CD4-positive, alpha-beta T cell (primary cell): ENCODE measurements around the gene CRAMP1. TPM values are rescaled to one million over a fixed set of nuclear protein-coding genes. Genes with fewer than 3 reads are reported as not detected.

Experiments used
- ATAC-seq: fragments of 200-7000 bp; cut with Tn5 transposase; one replicate; pipeline ENCODE4 v1.10.0; 2022; ENCODE audit warnings: mild to moderate bottlenecking; ENCODE audit not compliant: poor library complexity
- CTCF ChIA-PET: fragments of 350-600 bp; sonication (Branson Sonifier 250); formaldehyde crosslinking; loops from one replicate; lab custom pipeline; 2021; ENCODE audit warnings: antibody characterized with exemption, inconsistent platforms; lab: Charles Lee
- POLR2A ChIA-PET: fragments of 350-600 bp; sonication (Branson Sonifier 250); formaldehyde crosslinking; loops from one replicate; lab custom pipeline; 2021; ENCODE audit warnings: antibody characterized with exemption, inconsistent platforms; lab: Charles Lee
- DNase-seq, 14 experiments: peaks; one replicate each; pipeline ENCODE4 v3.0.0-alpha.2; 2013 to 2020; ENCODE audit warnings: mixed read lengths in 2 of 14
- H3K27ac ChIP-seq, 2 donors: one replicate each; pipeline versions ENCODE4 v1.5.1 to v1.7.0; 2013; ENCODE audit warnings: low read length in 2 of 2, low read depth in 1 of 2, mild to moderate bottlenecking in 1 of 2
- H3K27me3 ChIP-seq, 2 experiments: 1 replicate in 1 of 2; 2 replicates in 1 of 2; pipeline versions ENCODE4 v1.6.1 to v1.7.0; 2013; ENCODE audit warnings: low read length in 2 of 2, control low read depth in 1 of 2, mild to moderate bottlenecking in 1 of 2, moderate library complexity in 1 of 2; ENCODE audit not compliant: insufficient read depth in 2 of 2, control insufficient read depth in 1 of 2
- H3K36me3 ChIP-seq: one replicate; pipeline ENCODE4 v1.6.1; 2013; ENCODE audit warnings: low read length, control low read depth; ENCODE audit not compliant: insufficient read depth
- H3K4me1 ChIP-seq: one replicate; pipeline ENCODE4 v1.6.1; 2013; ENCODE audit warnings: low read length, control low read depth; ENCODE audit not compliant: insufficient read depth
- H3K4me3 ChIP-seq: one replicate; pipeline ENCODE4 v1.5.1; 2013; ENCODE audit warnings: mild to moderate bottlenecking, low read length, moderate library complexity
- H3K9me3 ChIP-seq, 2 experiments: 1 replicate in 1 of 2; 2 replicates in 1 of 2; pipeline versions ENCODE4 v1.6.1 to v1.7.0; 2013; ENCODE audit warnings: low read length in 2 of 2, mild to moderate bottlenecking in 2 of 2, control low read depth in 1 of 2, moderate library complexity in 1 of 2; ENCODE audit not compliant: control insufficient read depth in 1 of 2, insufficient read depth in 1 of 2
- H3K27ac Mint-ChIP-seq: one replicate; pipeline ENCODE4 v1.8.0; 2020; ENCODE audit warnings: mixed read lengths
- H3K27me3 Mint-ChIP-seq: one replicate; pipeline ENCODE4 v1.8.0; 2021; ENCODE audit warnings: mixed read lengths
- H3K36me3 Mint-ChIP-seq: one replicate; pipeline ENCODE4 v1.8.0; 2021; ENCODE audit warnings: low read depth, mixed read lengths
- H3K4me1 Mint-ChIP-seq: one replicate; pipeline ENCODE4 v1.8.0; 2021; ENCODE audit warnings: low read depth, mixed read lengths
- H3K4me3 Mint-ChIP-seq: one replicate; pipeline ENCODE4 v1.8.0; 2020; ENCODE audit warnings: mild to moderate bottlenecking, mixed read lengths
- H3K9me3 Mint-ChIP-seq: one replicate; pipeline ENCODE4 v1.8.0; 2020; ENCODE audit warnings: mixed read lengths
- intact Hi-C, 2 experiments: fragments of 100-400 bp; cut with DNase I in 1 of 2; cut with micrococcal nuclease in 1 of 2; formaldehyde crosslinking; loops; one replicate each; pipeline versions ENCODE4 v1.15.1 to v1.9.0; 2023 to 2025; cut with DNase I, micrococcal nuclease
- total RNA-seq, 174 experiments: library from RNA in 2 of 174; stranded (reverse) in 2 of 174; gene quantifications; one replicate each; pipeline ENCODE4 v1.2.3 and lab custom pipeline; 2021 to 2026
- TF ChIP-seq, protein P1 (sequence below): fragments of 200-600 bp; IDR thresholded peaks from one replicate; pipeline ENCODE4 v1.8.0; 2022; ENCODE audit warnings: antibody characterized with exemption, mild to moderate bottlenecking

The CRAMP1 gene
- total RNA-seq, 2 experiments from 2014 or later: 14.1 to 15.2 TPM

DNA sequence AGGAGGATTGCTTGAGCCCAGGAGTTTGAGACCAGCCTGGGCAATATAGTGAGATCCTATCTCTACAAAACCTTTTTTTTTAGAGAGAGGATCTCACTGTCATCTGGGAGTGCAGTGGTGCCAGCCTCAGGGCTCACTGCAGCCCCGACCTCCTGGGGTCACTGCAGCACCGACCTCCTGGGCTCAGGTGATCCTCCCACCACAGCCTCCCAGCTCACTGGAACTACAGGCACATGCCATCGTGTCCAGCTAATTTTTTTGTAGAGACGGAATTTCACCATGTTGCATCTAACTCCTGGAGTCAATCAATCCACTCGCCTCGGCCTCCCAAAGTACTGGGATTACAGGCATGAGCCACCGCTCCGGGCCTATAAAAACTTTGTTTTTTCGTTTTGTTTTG lies 109.2 kb downstream of the CRAMP1 start:
- no peak overlapping the region for H3K4me3 ChIP-seq
- no peak for ATAC-seq

GRCh38 chr16:1723450-1724147 lies 111.4 kb downstream of the CRAMP1 start:
- intact Hi-C loops: loop anchor here in 1 of 2 experiments (1.0 kb wide), 1 partner anchor 17 kb away; the partner anchor contains the start of gene MAPK8IP3
- TF ChIP-seq, protein P1, sequence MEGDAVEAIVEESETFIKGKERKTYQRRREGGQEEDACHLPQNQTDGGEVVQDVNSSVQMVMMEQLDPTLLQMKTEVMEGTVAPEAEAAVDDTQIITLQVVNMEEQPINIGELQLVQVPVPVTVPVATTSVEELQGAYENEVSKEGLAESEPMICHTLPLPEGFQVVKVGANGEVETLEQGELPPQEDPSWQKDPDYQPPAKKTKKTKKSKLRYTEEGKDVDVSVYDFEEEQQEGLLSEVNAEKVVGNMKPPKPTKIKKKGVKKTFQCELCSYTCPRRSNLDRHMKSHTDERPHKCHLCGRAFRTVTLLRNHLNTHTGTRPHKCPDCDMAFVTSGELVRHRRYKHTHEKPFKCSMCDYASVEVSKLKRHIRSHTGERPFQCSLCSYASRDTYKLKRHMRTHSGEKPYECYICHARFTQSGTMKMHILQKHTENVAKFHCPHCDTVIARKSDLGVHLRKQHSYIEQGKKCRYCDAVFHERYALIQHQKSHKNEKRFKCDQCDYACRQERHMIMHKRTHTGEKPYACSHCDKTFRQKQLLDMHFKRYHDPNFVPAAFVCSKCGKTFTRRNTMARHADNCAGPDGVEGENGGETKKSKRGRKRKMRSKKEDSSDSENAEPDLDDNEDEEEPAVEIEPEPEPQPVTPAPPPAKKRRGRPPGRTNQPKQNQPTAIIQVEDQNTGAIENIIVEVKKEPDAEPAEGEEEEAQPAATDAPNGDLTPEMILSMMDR: peak; percentile 91
- Mint-ChIP-seq H3K27ac (peak overlapping the region; percentile 61), H3K36me3 (peaks cover 26% of the 10 kb centered on the region), H3K27me3 (no peaks in the 10 kb centered on the region), H3K4me1 (peaks cover 45% of the 10 kb centered on the region), H3K4me3 (peak overlapping the region; percentile 5), H3K9me3 (no peaks in the 10 kb centered on the region)
- Histone ChIP-seq H3K4me3 (no peak overlapping the region), H3K27me3 (no peaks in the 10 kb centered on the region), H3K4me1 (peaks cover 51% of the 10 kb centered on the region), H3K27ac (no peak overlapping the region), H3K36me3 (peaks cover 40% of the 10 kb centered on the region), H3K9me3 (no peaks in the 10 kb centered on the region)
- POLR2A ChIA-PET: no interaction called here
- ATAC-seq: peak; percentile 41
- CTCF ChIA-PET: interaction anchor here (0.9 to 1.2 kb wide), 3 partner anchors 30 to 360 kb away, joined by 3 to 4 read pairs (median 3); partner anchors contain the start of gene JPT2
- DNase-seq: peak in 12 of 14 experiments; percentile 14 to 70 (median 39)

More for the DNA sequence above, 109.2 kb downstream of the CRAMP1 start:
- peaks cover 50% of the 10 kb centered on the region for H3K4me1 ChIP-seq
- H3K36me3 ChIP-seq: peaks cover 19% of the 10 kb centered on the region
- Mint-ChIP-seq H3K9me3 (no peaks in the 10 kb centered on the region), H3K27ac (no peak overlapping the region), H3K27me3 (no peaks in the 10 kb centered on the region), H3K4me3 (no peak overlapping the region), H3K36me3 (peaks cover 12% of the 10 kb centered on the region), H3K4me1 (peaks cover 35% of the 10 kb centered on the region)
- ChIA-PET CTCF (interaction anchor here (0.7 kb wide), 1 partner anchor 269 kb away, joined by 4 read pairs; no protein-coding TSS in a partner anchor), POLR2A (interaction anchor here (1.2 kb wide), 2 partner anchors 11 to 61 kb away, joined by 3 to 6 read pairs; partner anchors contain the start of genes NUBP2 and SPSB3)
- intact Hi-C loops: no loop called here
- TF ChIP-seq, protein P1: no peak
- no peaks in the 10 kb centered on the region for H3K9me3 ChIP-seq
- no peak overlapping the region for H3K27ac ChIP-seq
- no peak for DNase-seq
- no peaks in the 10 kb centered on the region for H3K27me3 ChIP-seq

- Histone ChIP-seq H3K27ac (no peak overlapping the region), H3K4me3 (no peak overlapping the region), H3K4me1 (peaks cover 44% of the 10 kb centered on the region), H3K9me3 (no peaks in the 10 kb centered on the region), H3K27me3 (no peaks in the 10 kb centered on the region), H3K36me3 (peaks cover 47% of the 10 kb centered on the region)
- H3K4me1 Mint-ChIP-seq: peaks cover 38% of the 10 kb centered on the region
- DNase-seq: no peak
- H3K27ac Mint-ChIP-seq: no peak overlapping the region
- intact Hi-C loops: no loop called here
- H3K4me3 Mint-ChIP-seq: no peak overlapping the region
- TF ChIP-seq, protein P1: no peak
- ChIA-PET POLR2A (no interaction called here), CTCF (interaction anchor here (0.9 to 1.2 kb wide), 2 partner anchors 46 to 361 kb away, joined by 3 to 4 read pairs; partner anchors contain the start of gene JPT2)
- no peaks in the 10 kb centered on the region for H3K9me3 Mint-ChIP-seq
- no peaks in the 10 kb centered on the region for H3K27me3 Mint-ChIP-seq
- H3K36me3 Mint-ChIP-seq: peaks cover 35% of the 10 kb centered on the region
- ATAC-seq: no peak
Measured at GRCh38 chr16:1724491-1724890, 112.3 kb downstream of the CRAMP1 start.
